ENCODE results near the gene RALY. TPM values are rescaled to one million over a fixed set of nuclear protein-coding genes. Genes with fewer than 3 reads are reported as not detected.

The RALY gene
- polyA plus RNA-seq, 1 donor: 110 TPM

- Histone ChIP-seq H3K27me3 (ENCODE audit: control insufficient read depth, insufficient read depth, low read length) (no peaks in the 10 kb centered on the region), H3K36me3 (ENCODE audit: control insufficient read depth, insufficient read depth, low read length) (no peaks in the 10 kb centered on the region), H3K4me3 (ENCODE audit: low read length) (no peak overlapping the region), H3K9me3 (ENCODE audit: control insufficient read depth, low read depth, low read length) (no peaks in the 10 kb centered on the region), H3K27ac (ENCODE audit: low read length) (no peak overlapping the region), H3K4me1 (ENCODE audit: control insufficient read depth, insufficient read depth, low read length) (no peaks in the 10 kb centered on the region)
- no peak for DNase-seq
- WGBS (ENCODE audit: insufficient coverage, low lambda C conversion rate): no CpG with 5 or more reads among the region's 2 CpGs
Measured at GRCh38 chr20:33985280-33985679, 8.4 kb upstream of the RALY start.

DNA sequence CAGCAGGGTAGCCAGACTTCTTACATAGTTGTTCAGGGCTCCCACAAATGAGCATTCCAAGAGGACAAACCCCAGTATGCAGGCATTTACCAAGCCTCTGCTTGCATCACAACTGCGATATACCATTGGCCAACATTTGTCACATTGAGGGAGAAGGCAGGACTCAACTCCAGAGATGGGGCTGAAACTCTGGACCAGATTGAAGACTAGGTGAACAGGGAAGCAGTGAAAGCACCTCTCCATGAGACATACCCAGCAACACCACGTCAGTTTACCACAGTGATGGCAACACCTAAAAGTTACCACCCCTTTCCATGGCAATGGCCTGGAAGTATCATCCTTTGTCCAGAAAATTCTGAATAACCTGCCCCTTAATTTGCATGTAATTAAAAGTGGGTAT is 7.9 kb upstream of the RALY start:
- no peak overlapping the region for H3K4me3 ChIP-seq (ENCODE audit: low read length)
- H3K27ac ChIP-seq (ENCODE audit: low read length): no peak overlapping the region
- no peaks in the 10 kb centered on the region for H3K9me3 ChIP-seq (ENCODE audit: control insufficient read depth, low read depth, low read length)
- no CpG with 5 or more reads among the region's 2 CpGs for WGBS (ENCODE audit: insufficient coverage, low lambda C conversion rate)
- H3K27me3 ChIP-seq (ENCODE audit: control insufficient read depth, insufficient read depth, low read length): no peaks in the 10 kb centered on the region
- DNase-seq: no peak
- H3K4me1 ChIP-seq (ENCODE audit: control insufficient read depth, insufficient read depth, low read length): no peaks in the 10 kb centered on the region
- H3K36me3 ChIP-seq (ENCODE audit: control insufficient read depth, insufficient read depth, low read length): no peaks in the 10 kb centered on the region

DNA sequence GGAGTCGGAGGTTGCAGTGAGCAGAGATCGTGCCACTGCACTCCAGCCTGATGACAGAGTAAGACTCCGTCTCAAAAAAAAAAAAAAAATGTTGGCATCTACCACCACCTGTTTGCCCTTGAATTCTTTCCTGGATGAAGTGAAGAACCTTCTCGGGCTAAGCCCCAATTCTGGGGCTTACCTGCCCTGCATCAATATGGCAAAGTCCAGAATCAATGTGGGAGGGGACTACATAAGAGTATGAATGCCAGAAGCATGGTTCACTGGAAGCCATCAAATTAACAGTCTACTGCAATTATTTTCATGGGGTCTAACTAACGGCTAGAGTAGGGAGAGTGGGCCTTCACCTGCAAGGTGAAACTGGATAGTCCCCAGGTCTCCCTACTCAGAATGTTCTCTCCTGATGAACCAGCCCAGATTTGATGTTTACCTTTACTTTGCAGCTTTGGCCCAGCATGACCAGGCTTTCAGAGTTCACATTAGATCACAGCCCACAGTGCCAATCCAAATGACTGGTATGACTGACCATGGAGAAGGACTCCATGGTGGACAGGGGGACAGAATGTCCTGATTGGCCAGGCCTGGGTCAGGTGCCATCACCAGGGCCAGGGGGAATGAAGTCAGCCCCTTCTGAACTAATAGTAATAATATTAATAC is 7.0 kb upstream of the RALY start:
- H3K9me3 ChIP-seq (ENCODE audit: control insufficient read depth, low read depth, low read length): no peaks in the 10 kb centered on the region
- 100% methylated on average over 1 of the region's 5 CpGs for WGBS (ENCODE audit: insufficient coverage, low lambda C conversion rate)
- peaks cover 5% of the 10 kb centered on the region for H3K4me1 ChIP-seq (ENCODE audit: control insufficient read depth, insufficient read depth, low read length)
- DNase-seq: no peak
- H3K27me3 ChIP-seq (ENCODE audit: control insufficient read depth, insufficient read depth, low read length): no peaks in the 10 kb centered on the region
- H3K27ac ChIP-seq (ENCODE audit: low read length): no peak overlapping the region
- no peaks in the 10 kb centered on the region for H3K36me3 ChIP-seq (ENCODE audit: control insufficient read depth, insufficient read depth, low read length)
- H3K4me3 ChIP-seq (ENCODE audit: low read length): no peak overlapping the region

DNA sequence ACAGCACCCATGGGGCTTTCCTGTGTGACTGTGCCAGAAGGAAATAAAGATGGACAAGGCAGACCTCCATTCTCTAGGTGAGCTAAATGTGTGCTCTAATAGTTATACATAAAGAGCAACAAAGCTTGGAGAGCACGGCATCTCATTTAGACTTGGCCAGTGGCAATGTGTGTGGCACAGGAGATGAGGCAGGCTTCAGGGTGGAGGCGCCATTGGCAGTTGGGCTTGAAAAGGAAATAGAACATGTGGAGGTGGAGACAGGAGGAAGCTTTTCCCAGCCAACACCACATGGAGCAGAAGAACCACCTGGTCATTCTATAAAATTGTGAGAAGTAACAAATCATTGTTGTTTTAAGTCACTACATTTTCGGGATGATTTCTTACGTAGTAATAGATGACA is 3.6 kb upstream of the RALY start:
- H3K9me3 ChIP-seq (ENCODE audit: control insufficient read depth, low read depth, low read length): no peaks in the 10 kb centered on the region
- H3K4me1 ChIP-seq (ENCODE audit: control insufficient read depth, insufficient read depth, low read length): peaks cover 15% of the 10 kb centered on the region
- H3K4me3 ChIP-seq (ENCODE audit: low read length): no peak overlapping the region

DNA sequence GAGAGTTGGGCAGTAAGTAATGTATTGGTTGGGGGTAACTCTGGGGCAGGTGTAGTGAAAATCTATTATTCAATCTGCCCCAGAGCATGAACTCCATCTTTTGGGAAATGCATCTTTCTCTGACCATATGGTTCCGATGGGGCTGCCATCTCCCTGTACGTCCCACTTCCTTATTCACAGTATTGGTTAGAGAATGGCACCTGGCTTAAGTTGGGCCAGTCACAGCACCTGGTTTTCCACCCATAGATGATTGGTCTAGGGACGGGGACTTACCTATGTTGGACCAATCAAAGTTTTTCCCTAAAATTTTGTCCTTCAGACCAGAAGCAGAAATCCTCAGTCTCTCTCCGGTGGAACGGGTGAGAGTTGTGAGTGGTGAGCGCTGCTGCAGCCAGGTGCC is 2.2 kb upstream of the RALY start:
- Histone ChIP-seq H3K27me3 (ENCODE audit: control insufficient read depth, insufficient read depth, low read length) (no peaks in the 10 kb centered on the region), H3K36me3 (ENCODE audit: control insufficient read depth, insufficient read depth, low read length) (no peaks in the 10 kb centered on the region), H3K4me1 (ENCODE audit: control insufficient read depth, insufficient read depth, low read length) (peaks cover 28% of the 10 kb centered on the region), H3K4me3 (ENCODE audit: low read length) (no peak overlapping the region), H3K9me3 (ENCODE audit: control insufficient read depth, low read depth, low read length) (no peaks in the 10 kb centered on the region), H3K27ac (ENCODE audit: low read length) (no peak overlapping the region)
- no peak for DNase-seq
- WGBS (ENCODE audit: insufficient coverage, low lambda C conversion rate): no CpG with 5 or more reads among the region's 6 CpGs

More for the DNA sequence above, 3.6 kb upstream of the RALY start:
- WGBS (ENCODE audit: insufficient coverage, low lambda C conversion rate): 100% methylated on average over 2 of the region's 4 CpGs
- Histone ChIP-seq H3K36me3 (ENCODE audit: control insufficient read depth, insufficient read depth, low read length) (no peaks in the 10 kb centered on the region), H3K27ac (ENCODE audit: low read length) (no peak overlapping the region), H3K27me3 (ENCODE audit: control insufficient read depth, insufficient read depth, low read length) (no peaks in the 10 kb centered on the region)
- DNase-seq: no peak

- DNase-seq: no peak
- Histone ChIP-seq H3K9me3 (ENCODE audit: control insufficient read depth, low read depth, low read length) (no peaks in the 10 kb centered on the region), H3K4me3 (ENCODE audit: low read length) (peak overlapping the region; percentile 82), H3K27ac (ENCODE audit: low read length) (peak overlapping the region; percentile 93), H3K36me3 (ENCODE audit: control insufficient read depth, insufficient read depth, low read length) (no peaks in the 10 kb centered on the region), H3K4me1 (ENCODE audit: control insufficient read depth, insufficient read depth, low read length) (peaks cover 33% of the 10 kb centered on the region), H3K27me3 (ENCODE audit: control insufficient read depth, insufficient read depth, low read length) (no peaks in the 10 kb centered on the region)
- WGBS (ENCODE audit: insufficient coverage, low lambda C conversion rate): no CpG with 5 or more reads among the region's 20 CpGs
Measured at GRCh38 chr20:33992145-33992922, 1.4 kb upstream of the RALY start.

- H3K4me1 ChIP-seq (ENCODE audit: control insufficient read depth, insufficient read depth, low read length): peaks cover 33% of the 10 kb centered on the region
- no CpG with 5 or more reads among the region's 35 CpGs for WGBS (ENCODE audit: insufficient coverage, low lambda C conversion rate)
- no peaks in the 10 kb centered on the region for H3K27me3 ChIP-seq (ENCODE audit: control insufficient read depth, insufficient read depth, low read length)
Measured at GRCh38 chr20:33992923-33993575, 662 bp upstream of the RALY start.

DNA sequence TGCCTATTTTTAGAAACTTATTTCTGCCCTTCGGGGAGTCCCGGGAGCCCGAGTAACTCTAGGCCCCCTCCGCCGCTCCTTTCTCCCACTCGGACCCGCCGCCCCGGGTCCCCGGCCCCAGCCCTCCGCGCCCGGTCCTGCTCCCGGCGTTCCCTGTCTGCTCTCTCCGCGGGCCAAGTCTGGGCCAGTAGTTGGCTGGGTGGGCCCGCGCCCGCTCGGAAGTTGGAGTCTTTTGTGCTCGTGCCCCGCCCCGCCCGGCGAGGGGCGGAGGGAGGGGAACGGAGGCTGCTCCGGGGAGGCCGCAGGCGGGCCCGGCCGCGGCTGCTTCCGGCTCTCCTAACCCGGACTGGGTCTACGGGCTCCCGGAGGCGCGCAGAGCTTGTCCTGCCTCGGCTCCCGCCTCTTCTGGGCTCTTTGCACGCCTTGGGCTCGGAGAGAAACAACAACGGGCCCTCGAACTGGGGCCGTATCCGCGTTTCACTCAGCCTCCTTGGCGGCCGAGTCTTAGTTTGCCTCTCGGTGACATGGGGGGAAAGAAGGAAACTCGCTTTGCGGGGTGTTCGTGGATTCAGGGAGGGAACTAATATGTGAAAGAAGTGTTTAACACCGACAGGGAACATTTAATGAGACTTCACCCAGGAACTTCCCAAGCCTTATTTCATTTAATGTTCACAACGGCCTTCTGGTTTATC is 657 bp downstream of the RALY start:
- peaks cover 38% of the 10 kb centered on the region for H3K4me1 ChIP-seq (ENCODE audit: control insufficient read depth, insufficient read depth, low read length)

More at GRCh38 chr20:33992923-33993575, 662 bp upstream of the RALY start:
- Histone ChIP-seq H3K4me3 (ENCODE audit: low read length) (peak overlapping the region; percentile 82), H3K9me3 (ENCODE audit: control insufficient read depth, low read depth, low read length) (no peaks in the 10 kb centered on the region), H3K27ac (ENCODE audit: low read length) (peak overlapping the region; percentile 93), H3K36me3 (ENCODE audit: control insufficient read depth, insufficient read depth, low read length) (no peaks in the 10 kb centered on the region)
- DNase-seq: peak; percentile 99

GRCh38 chr20:33995053-33995831 is 1.5 kb downstream of the RALY start:
- H3K4me1 ChIP-seq (ENCODE audit: control insufficient read depth, insufficient read depth, low read length): peaks cover 39% of the 10 kb centered on the region
- peak overlapping the region; percentile 82 for H3K4me3 ChIP-seq (ENCODE audit: low read length)
- no CpG with 5 or more reads among the region's 8 CpGs for WGBS (ENCODE audit: insufficient coverage, low lambda C conversion rate)
- no peaks in the 10 kb centered on the region for H3K36me3 ChIP-seq (ENCODE audit: control insufficient read depth, insufficient read depth, low read length)
- H3K27ac ChIP-seq (ENCODE audit: low read length): peak overlapping the region; percentile 88
- H3K9me3 ChIP-seq (ENCODE audit: control insufficient read depth, low read depth, low read length): no peaks in the 10 kb centered on the region
- no peaks in the 10 kb centered on the region for H3K27me3 ChIP-seq (ENCODE audit: control insufficient read depth, insufficient read depth, low read length)
- DNase-seq: no peak

More for the DNA sequence above, 657 bp downstream of the RALY start:
- Histone ChIP-seq H3K4me3 (ENCODE audit: low read length) (peak overlapping the region; percentile 82), H3K36me3 (ENCODE audit: control insufficient read depth, insufficient read depth, low read length) (no peaks in the 10 kb centered on the region), H3K27ac (ENCODE audit: low read length) (peak overlapping the region; percentile 88), H3K9me3 (ENCODE audit: control insufficient read depth, low read depth, low read length) (no peaks in the 10 kb centered on the region), H3K27me3 (ENCODE audit: control insufficient read depth, insufficient read depth, low read length) (no peaks in the 10 kb centered on the region)
- peak; percentile 71 to 86 for DNase-seq
- 7% methylated on average over 3 of the region's 57 CpGs for WGBS (ENCODE audit: insufficient coverage, low lambda C conversion rate)

Measured in large intestine (tissue), 3 donors.